Measurements from ENCODE around the gene PNRC1.
"Not testable (repeated sequence)": the region's sequence is repeated elsewhere in the genome, so short reads cannot be mapped to it uniquely, and the experiment has no call there.

The PNRC1 gene

GRCh38 chr6:89080281-89081128, at the start of gene PNRC1:
TSS of gene PNRC1 (plus strand) at chr6:89080751. CDS start at chr6:89080895, 144 bp downstream.
- no peaks in the 10 kb centered on the region for H3K36me3 ChIP-seq (ENCODE audit: control insufficient read depth, insufficient read depth, low read length)
- H2AFZ ChIP-seq = peak within 1 kb of the TSS; percentile 79
- H3K4me3 ChIP-seq (ENCODE audit: low read depth, low read length) = peak within 1 kb of the TSS; percentile 99
- peak; percentile 11 for TF ChIP-seq CTCF (IDR thresholded peaks at IDR 0.05)
- H3K27me3 ChIP-seq (ENCODE audit: control insufficient read depth, insufficient read depth, low read length) = no peaks in the 10 kb centered on the region
- peak within 1 kb of the TSS; percentile 100 for H3K27ac ChIP-seq
- H3K79me2 ChIP-seq = peaks cover 17% of the 10 kb centered on the region
- H3K9me3 ChIP-seq (ENCODE audit: control insufficient read depth, low read length) = no peaks in the 10 kb centered on the region
- H3K4me1 ChIP-seq = peaks cover 5% of the 10 kb centered on the region
- peak within 1 kb of the TSS; percentile 99 for H3K9ac ChIP-seq
- H3K4me2 ChIP-seq (ENCODE audit: low read length) = peak within 1 kb of the TSS; percentile 88

- no peak overlapping the region for H3K4me3 ChIP-seq (ENCODE audit: low read depth, low read length)
- no peak overlapping the region for H3K27ac ChIP-seq
Observed at GRCh38 chr6:89032599-89032998, 48.0 kb upstream of the PNRC1 start.

GRCh38 chr6:89033461-89033860, 47.1 kb upstream of the PNRC1 start:
- no peak for TF ChIP-seq CTCF (IDR thresholded peaks at IDR 0.05)
- Histone ChIP-seq H3K9ac (no peak overlapping the region), H3K4me1 (no peaks in the 10 kb centered on the region), H3K27me3 (ENCODE audit: control insufficient read depth, insufficient read depth, low read length) (no peaks in the 10 kb centered on the region), H3K79me2 (no peaks in the 10 kb centered on the region), H3K27ac (no peak overlapping the region), H3K4me3 (ENCODE audit: low read depth, low read length) (no peak overlapping the region), H2AFZ (no peak overlapping the region), H3K9me3 (ENCODE audit: control insufficient read depth, low read length) (no peaks in the 10 kb centered on the region), H3K4me2 (ENCODE audit: low read length) (no peak overlapping the region), H3K36me3 (ENCODE audit: control insufficient read depth, insufficient read depth, low read length) (no peaks in the 10 kb centered on the region)

More at GRCh38 chr6:89032599-89032998, 48.0 kb upstream of the PNRC1 start:
- Histone ChIP-seq H3K9me3 (ENCODE audit: control insufficient read depth, low read length) (no peaks in the 10 kb centered on the region), H3K4me2 (ENCODE audit: low read length) (no peak overlapping the region), H3K4me1 (no peaks in the 10 kb centered on the region), H2AFZ (no peak overlapping the region), H3K79me2 (no peaks in the 10 kb centered on the region), H3K9ac (no peak overlapping the region), H3K27me3 (ENCODE audit: control insufficient read depth, insufficient read depth, low read length) (no peaks in the 10 kb centered on the region), H3K36me3 (ENCODE audit: control insufficient read depth, insufficient read depth, low read length) (no peaks in the 10 kb centered on the region)
- no peak for TF ChIP-seq CTCF (IDR thresholded peaks at IDR 0.05)

- H3K9ac ChIP-seq; H3K4me1 ChIP-seq; H3K4me3 ChIP-seq (ENCODE audit: low read depth, low read length); H3K36me3 ChIP-seq (ENCODE audit: control insufficient read depth, insufficient read depth, low read length); H3K27ac ChIP-seq; H3K79me2 ChIP-seq; H3K27me3 ChIP-seq (ENCODE audit: control insufficient read depth, insufficient read depth, low read length); H3K4me2 ChIP-seq (ENCODE audit: low read length); H2AFZ ChIP-seq; H3K9me3 ChIP-seq (ENCODE audit: control insufficient read depth, low read length): not testable (repeated sequence)
Observed at GRCh38 chr6:89034116-89034515, 46.4 kb upstream of the PNRC1 start.

- Histone ChIP-seq H3K36me3 (ENCODE audit: control insufficient read depth, insufficient read depth, low read length) (no peaks in the 10 kb centered on the region), H3K4me2 (ENCODE audit: low read length) (no peak overlapping the region), H3K79me2 (no peaks in the 10 kb centered on the region), H3K27ac (peak overlapping the region; percentile 37), H3K27me3 (ENCODE audit: control insufficient read depth, insufficient read depth, low read length) (no peaks in the 10 kb centered on the region), H2AFZ (no peak overlapping the region), H3K4me1 (no peaks in the 10 kb centered on the region), H3K4me3 (ENCODE audit: low read depth, low read length) (no peak overlapping the region), H3K9ac (no peak overlapping the region), H3K9me3 (ENCODE audit: control insufficient read depth, low read length) (no peaks in the 10 kb centered on the region)
- no peak for TF ChIP-seq CTCF (IDR thresholded peaks at IDR 0.05)
Observed at GRCh38 chr6:89034586-89035251, 45.8 kb upstream of the PNRC1 start.
